Endothelial cell of umbilical vein (primary cell): ENCODE measurements around the gene CFTR. TPM values are rescaled to one million over a fixed set of nuclear protein-coding genes. Genes with fewer than 3 reads are reported as not detected.

Experiments
- BruUV-seq: library from RNA; stranded (reverse); fragments of 400-500 nt; replicated peaks from 2 replicates; lab custom pipeline; 2021; lab: Mats Ljungman, UMichigan
- CTCF ChIA-PET: fragments of 300-600, 350-600 bp; sonication (Branson Sonifier 250); formaldehyde crosslinking; loops from one replicate; lab custom pipeline; 2021; ENCODE audit warnings: antibody characterized with exemption, inconsistent platforms; lab: Charles Lee
- POLR2A ChIA-PET: fragments of 300-600, 350-600 bp; sonication (Branson Sonifier 250); formaldehyde crosslinking; loops from one replicate; lab custom pipeline; 2021; ENCODE audit warnings: antibody characterized with exemption, inconsistent platforms; lab: Charles Lee
- DNase-seq: peaks from one replicate; pipeline ENCODE4 v3.0.0-alpha.2; 2011; ENCODE audit warnings: low read depth, low spot score
- FAIRE-seq: peaks from 2 replicates; lab custom pipeline; 2011; peaks lifted over from hg19 to GRCh38; lab: Jason Lieb, UNC
- H2AFZ ChIP-seq: 2 replicates; pipeline ENCODE4 v1.6.0; 2012; ENCODE audit warnings: low read depth, low read length, control low read depth, inconsistent platforms
- H3K27ac ChIP-seq: 2 replicates; pipeline ENCODE4 v1.5.1; 2011; ENCODE audit warnings: low read depth, mild to moderate bottlenecking, control low read depth, low read length, moderate library complexity; ENCODE audit not compliant: insufficient read depth
- H3K27me3 ChIP-seq, 2 experiments: 2 replicates each; pipeline versions ENCODE4 v1.6.0 to v1.6.1; 2011; ENCODE audit warnings: low read length in 2 of 2, mixed read lengths in 1 of 2; ENCODE audit not compliant: control insufficient read depth in 2 of 2, insufficient read depth in 2 of 2
- H3K36me3 ChIP-seq, 2 experiments: 2 replicates in 1 of 2; 3 replicates in 1 of 2; pipeline ENCODE4 v1.5.1; 2011; ENCODE audit warnings: low read length in 2 of 2, mild to moderate bottlenecking in 1 of 2, moderate library complexity in 1 of 2; ENCODE audit not compliant: control insufficient read depth in 2 of 2, insufficient read depth in 2 of 2; ENCODE audit errors: extremely low read depth in 1 of 2
- H3K4me1 ChIP-seq: 3 replicates; pipeline ENCODE4 v1.5.1; 2011; ENCODE audit warnings: mild to moderate bottlenecking, low read length; ENCODE audit not compliant: control insufficient read depth, insufficient read depth; ENCODE audit errors: extremely low read depth
- H3K4me2 ChIP-seq: 2 replicates; pipeline ENCODE4 v1.6.1; 2011; ENCODE audit warnings: low read length, control low read depth, mixed read lengths; ENCODE audit not compliant: insufficient read depth
- H3K4me3 ChIP-seq, 3 experiments: fragments of 200-600 bp in 1 of 3; sonication (generic), shearing (Covaris generic) in 1 of 3; replicated peaks in 1 of 3; 2 replicates each; pipeline ENCODE4 v1.5.1; 2011 to 2016; ENCODE audit warnings: control low read depth in 3 of 3, low read length in 3 of 3, mild to moderate bottlenecking in 2 of 3, inconsistent platforms in 1 of 3, low read depth in 1 of 3, moderate library complexity in 1 of 3; ENCODE audit not compliant: insufficient read depth in 1 of 3
- H3K79me2 ChIP-seq: 2 replicates; pipeline ENCODE4 v1.6.0; 2012; ENCODE audit warnings: low read length, inconsistent platforms; ENCODE audit not compliant: control insufficient read depth, insufficient read depth
- H3K9ac ChIP-seq: replicated peaks from 2 replicates; pipeline ENCODE3; 2011; ENCODE audit warnings: low read length, control low read depth; ENCODE audit not compliant: insufficient read depth; ENCODE audit errors: extremely low read depth
- H3K9me1 ChIP-seq: replicated peaks from 3 replicates; pipeline ENCODE4 v1.6.0; 2011; ENCODE audit warnings: mild to moderate bottlenecking, low read length; ENCODE audit not compliant: control insufficient read depth, insufficient read depth; ENCODE audit errors: extremely low read depth
- H3K9me3 ChIP-seq: replicated peaks from 2 replicates; pipeline ENCODE4 v1.5.1; 2012; ENCODE audit warnings: low read length, inconsistent platforms; ENCODE audit not compliant: control insufficient read depth, insufficient read depth
- H4K20me1 ChIP-seq: replicated peaks from 2 replicates; pipeline ENCODE3; 2011; ENCODE audit warnings: mild to moderate bottlenecking, low read length; ENCODE audit not compliant: control insufficient read depth, insufficient read depth; ENCODE audit errors: extremely low read depth
- CTCF ChIP-seq, 2 donors: IDR thresholded peaks; 1 replicate in 1 of 2; 2 replicates in 1 of 2; pipeline ENCODE4 v1.5.1; 2011; ENCODE audit warnings: low read length in 2 of 2, mild to moderate bottlenecking in 2 of 2, moderate library complexity in 2 of 2, control low read depth in 1 of 2, inconsistent platforms in 1 of 2, low read depth in 1 of 2; ENCODE audit not compliant: insufficient read depth in 1 of 2; ENCODE audit errors: extremely low read depth in 1 of 2
- EZH2 ChIP-seq: IDR thresholded peaks from 2 replicates; pipeline ENCODE4 v1.6.1; 2012; ENCODE audit warnings: borderline replicate concordance, low read depth, mild to moderate bottlenecking, moderate library complexity, low read length, inconsistent platforms; ENCODE audit not compliant: severe bottlenecking
- FOS ChIP-seq: IDR thresholded peaks from 2 replicates; pipeline ENCODE4 v1.6.1; 2011; ENCODE audit warnings: mild to moderate bottlenecking, low read length, moderate library complexity, borderline replicate concordance; ENCODE audit not compliant: insufficient read depth
- GATA2 ChIP-seq: IDR thresholded peaks from 2 replicates; pipeline ENCODE4 v1.7.0; 2011; ENCODE audit warnings: low read depth, mild to moderate bottlenecking, moderate library complexity, mixed read lengths, low read length; ENCODE audit not compliant: insufficient read length, insufficient read depth
- JUN ChIP-seq: IDR thresholded peaks from 2 replicates; pipeline ENCODE4 v1.6.1; 2011; ENCODE audit warnings: borderline replicate concordance, low read depth; ENCODE audit not compliant: insufficient read length, insufficient read depth
- MAX ChIP-seq: IDR thresholded peaks from 2 replicates; pipeline ENCODE4 v1.6.1; 2011; ENCODE audit not compliant: insufficient read depth, insufficient read length
- MYC ChIP-seq: IDR thresholded peaks from one replicate; pipeline ENCODE4 v1.6.1; 2011; ENCODE audit warnings: mild to moderate bottlenecking, low read depth, low read length
- POLR2A ChIP-seq: IDR thresholded peaks from 2 replicates; pipeline ENCODE4 v1.6.1; 2012; ENCODE audit warnings: low read depth, mild to moderate bottlenecking, control low read depth, low read length
- POLR2AphosphoS5 ChIP-seq: IDR thresholded peaks from 2 replicates; pipeline ENCODE4 v1.6.1; 2012; ENCODE audit warnings: low read depth, mild to moderate bottlenecking, control low read depth, low read length, moderate library complexity; ENCODE audit not compliant: insufficient read depth
- dilution Hi-C: fragments of 300-500 bp; cut with MboI; formaldehyde crosslinking; loops from one replicate; pipeline ENCODE4 v1.15.0; 2019; ENCODE audit warnings: low sequenced_read_pairs; ENCODE audit not compliant: extremely low pct_ligation_motif_present
- intact Hi-C: fragments of 100-400 bp; cut with micrococcal nuclease; formaldehyde crosslinking; loops from one replicate; pipeline ENCODE4 v1.10.0; 2022
- polyA plus RNA-seq, 4 experiments: library from polyadenylated mRNA; depleted of rRNA in 3 of 4; stranded (reverse) in 3 of 4; unstranded in 1 of 4; fragments of >200 nt; gene quantifications; 2 replicates each; pipeline versions ENCODE4 v1.2.1 to v1.2.3, GENCODE V29; 2011 to 2012; ENCODE audit warnings: missing spikeins in 1 of 4
- total RNA-seq: library from RNA; stranded (reverse); gene quantifications from 2 replicates; pipeline ENCODE4 v1.2.3, GENCODE V29; 2021

Gene CFTR
- total and polyA plus RNA-seq, 2 donors (not counting 3 experiments of a cell fraction or from before 2014, with no cell fraction given): 0.03 TPM; not detected in 1

- Histone ChIP-seq H3K27me3 (peaks cover 6 to 19% of the 10 kb centered on the region in 2 experiments), H3K4me3 (no peak overlapping the region), H3K4me2 (no peak overlapping the region), H3K9me3 (no peaks in the 10 kb centered on the region), H4K20me1 (no peaks in the 10 kb centered on the region), H3K27ac (no peak overlapping the region), H3K79me2 (no peaks in the 10 kb centered on the region), H3K36me3 (no peaks in the 10 kb centered on the region), H2AFZ (no peak overlapping the region), H3K4me1 (no peaks in the 10 kb centered on the region), H3K9ac (no peak overlapping the region), H3K9me1 (no peaks in the 10 kb centered on the region)
- TF ChIP-seq EZH2 (no peak), MYC (no peak), GATA2 (no peak), POLR2AphosphoS5 (no peak), MAX (no peak), JUN (no peak), POLR2A (no peak), CTCF (IDR thresholded peaks at IDR 0.05; ENCODE audit: extremely low read depth in 1 of 2, insufficient read depth in 1 of 2, low read depth in 1 of 2, low read length in 2 of 2) (no peak), FOS (no peak)
- ChIA-PET CTCF (interaction anchor here (1.4 to 2.4 kb wide), 5 partner anchors 8 to 227 kb away, joined by 3 to 13 read pairs (median 6); no protein-coding TSS in a partner anchor), POLR2A (no interaction called here)
- intact Hi-C loops (no loop called here), dilution Hi-C loops (no loop called here)
- BruUV-seq: no TSS peak
- FAIRE-seq: no peak
- no peak for DNase-seq
Measured at GRCh38 chr7:117685795-117686194, 206.0 kb downstream of the CFTR start.
